Activated T-cell treated with anti-CD3 and anti-CD28 coated beads for 48 hours (primary cell): ENCODE measurements around the gene EP400.
A peak's percentile ranks its signal among the peaks of the same experiment; 100 is the strongest.
"Not testable (repeated sequence)": the region's sequence is repeated elsewhere in the genome, so short reads cannot be mapped to it uniquely, and the experiment has no call there.

Source experiments
- DNase-seq: peaks from one replicate; pipeline ENCODE4 v3.0.0-alpha.2; 2020; ENCODE audit warnings: low read depth

The EP400 gene

DNA sequence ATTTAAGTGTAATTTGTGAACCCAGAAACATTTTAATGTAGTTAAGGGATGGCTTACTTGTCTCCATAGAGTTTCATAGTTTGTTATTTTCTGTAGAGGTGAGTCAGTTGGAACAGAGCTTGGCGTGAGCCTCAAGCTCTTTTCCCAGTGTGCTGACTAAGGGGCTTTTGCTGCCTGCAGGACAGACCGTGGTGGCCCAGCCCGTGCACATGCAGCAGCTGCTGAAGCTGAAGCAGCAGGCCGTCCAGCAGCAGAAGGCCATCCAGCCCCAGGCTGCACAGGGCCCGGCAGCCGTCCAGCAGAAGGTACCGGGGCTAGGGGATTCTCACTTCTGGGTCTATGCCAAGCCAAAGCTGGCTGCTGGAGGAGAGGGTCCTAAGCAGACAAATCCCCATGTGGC, 117.4 kb downstream of the EP400 start:
- no peak for DNase-seq

- no peak for DNase-seq
Observed at GRCh38 chr12:132068250-132068649, 118.5 kb downstream of the EP400 start.

GRCh38 chr12:132069336-132069985, 119.7 kb downstream of the EP400 start:
- DNase-seq, result no peak

GRCh38 chr12:132070298-132070697, 120.6 kb downstream of the EP400 start:
- no peak for DNase-seq

GRCh38 chr12:132071040-132071810, 121.5 kb downstream of the EP400 start:
- no peak for DNase-seq

DNA sequence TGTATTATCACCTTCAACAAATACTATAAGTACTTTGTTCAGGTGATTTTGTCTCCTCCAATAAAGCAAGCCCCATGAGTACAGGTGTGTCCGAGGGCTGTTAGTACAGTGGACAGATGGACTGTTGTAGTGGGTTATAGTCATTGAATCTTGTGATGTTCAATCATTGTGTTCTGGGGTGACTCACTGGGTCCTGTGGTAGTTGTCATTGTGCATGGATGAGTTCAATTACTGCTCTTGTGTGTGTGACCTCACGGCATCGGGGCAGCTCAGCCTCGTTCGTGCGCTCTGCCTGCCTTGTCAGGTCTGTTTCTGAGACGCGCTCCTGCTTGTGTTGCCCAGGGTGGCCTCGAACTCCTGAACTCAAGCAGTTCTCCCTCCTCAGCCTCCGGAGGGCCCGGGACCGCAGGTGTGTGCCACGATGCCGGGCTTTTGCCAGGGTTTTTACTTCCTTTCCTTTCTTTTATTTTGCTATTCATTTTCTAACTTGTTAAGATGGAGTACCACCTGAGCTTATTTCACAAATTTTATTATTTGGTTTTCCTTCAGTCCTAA, 122.2 kb downstream of the EP400 start:
- no peak for DNase-seq

DNA sequence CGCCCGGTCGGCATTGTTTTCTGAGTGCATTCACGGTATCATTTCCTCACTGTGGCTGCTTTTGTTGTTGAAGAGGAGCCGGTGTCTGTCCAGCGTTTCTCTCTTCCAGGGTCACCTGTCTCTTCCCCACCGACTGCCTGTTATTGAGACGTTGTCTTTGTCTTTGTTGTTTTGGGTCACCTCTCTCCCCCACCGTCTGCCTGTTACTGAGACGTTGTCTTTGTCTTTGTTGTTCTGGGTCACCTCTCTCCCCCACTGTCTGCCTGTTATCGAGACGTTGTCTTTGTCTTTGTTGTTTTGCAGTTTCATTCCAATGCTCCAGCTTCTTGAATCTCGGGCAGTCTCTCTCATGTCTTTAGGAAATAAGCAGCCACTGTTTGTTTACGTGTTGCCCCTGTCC, 124.5 kb downstream of the EP400 start:
- no peak for DNase-seq

GRCh38 chr12:132075026-132075713, 125.4 kb downstream of the EP400 start:
- no peak for DNase-seq

DNA sequence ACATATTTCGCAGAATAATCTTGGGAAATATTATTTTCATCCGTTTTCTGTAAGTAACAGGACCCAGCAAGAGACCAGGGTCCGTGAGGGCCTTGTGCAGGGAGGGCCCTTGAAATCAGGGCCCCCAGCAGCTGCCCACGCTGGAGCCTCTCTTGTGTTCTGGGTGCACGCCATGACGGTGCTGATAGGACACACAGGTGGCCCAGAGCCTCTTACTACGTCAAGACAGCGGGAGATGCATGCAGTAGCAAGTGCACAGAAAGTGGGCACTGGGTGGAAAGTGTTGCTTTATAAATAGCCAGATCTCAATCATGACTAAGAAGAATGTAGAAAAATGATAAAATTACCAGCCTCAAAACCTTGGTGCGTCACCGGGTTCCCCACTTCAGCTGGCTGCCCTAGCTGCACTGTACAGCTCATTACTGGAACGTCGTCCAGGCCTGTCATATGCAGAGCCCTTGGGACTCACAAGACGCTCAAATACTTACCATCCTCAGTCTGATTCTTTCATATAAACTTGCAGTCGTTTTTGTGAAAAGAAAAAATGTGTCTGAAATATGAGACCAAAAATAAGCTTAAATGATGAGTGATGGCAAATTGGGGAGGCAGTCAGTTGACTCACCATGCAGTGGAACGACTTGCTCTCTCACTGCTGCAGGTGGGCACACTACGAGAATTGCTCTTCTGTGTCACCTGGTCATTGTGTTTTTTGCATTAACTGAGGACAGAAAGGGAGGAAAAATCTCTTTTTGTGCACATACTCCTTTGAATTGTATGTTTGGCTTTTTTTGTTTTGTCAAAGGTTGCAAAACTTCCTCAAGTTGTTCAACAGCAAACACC, 126.2 kb downstream of the EP400 start:
- DNase-seq, result no peak

GRCh38 chr12:132076711-132077110, 127.0 kb downstream of the EP400 start:
- no peak for DNase-seq

DNA sequence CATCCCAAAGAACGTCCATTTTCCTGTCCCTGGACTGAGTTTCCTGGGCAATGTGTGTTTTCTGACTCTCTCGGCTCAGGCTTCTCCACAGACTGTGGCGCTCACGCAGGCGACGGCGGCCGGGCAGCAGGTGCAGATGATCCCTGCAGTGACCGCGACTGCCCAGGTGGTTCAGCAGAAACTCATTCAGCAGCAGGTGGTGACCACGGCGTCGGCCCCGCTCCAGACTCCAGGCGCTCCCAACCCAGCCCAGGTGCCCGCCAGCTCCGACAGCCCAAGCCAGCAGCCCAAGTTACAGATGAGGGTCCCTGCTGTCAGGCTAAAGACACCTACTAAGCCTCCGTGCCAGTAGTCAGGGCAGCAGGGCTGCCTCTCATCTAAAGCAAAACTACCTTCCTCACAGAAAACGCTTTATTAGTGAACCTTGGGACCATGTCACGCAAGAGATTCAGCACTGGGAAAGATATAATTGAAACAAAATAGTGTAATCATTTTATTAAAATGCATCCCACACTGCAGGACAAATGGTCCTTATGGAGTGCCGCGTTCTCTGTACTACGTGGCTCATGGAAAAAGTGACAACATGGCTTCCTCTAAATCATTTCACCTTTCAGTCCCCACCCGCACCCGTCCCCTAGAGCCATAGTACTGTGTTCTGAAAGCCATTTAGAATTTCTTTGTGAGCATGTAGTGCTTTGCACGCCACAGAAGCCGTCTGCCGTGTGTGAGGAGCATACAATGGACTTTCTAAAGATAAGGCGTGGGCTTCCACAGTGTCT, 127.8 kb downstream of the EP400 start:
- no peak for DNase-seq

DNA sequence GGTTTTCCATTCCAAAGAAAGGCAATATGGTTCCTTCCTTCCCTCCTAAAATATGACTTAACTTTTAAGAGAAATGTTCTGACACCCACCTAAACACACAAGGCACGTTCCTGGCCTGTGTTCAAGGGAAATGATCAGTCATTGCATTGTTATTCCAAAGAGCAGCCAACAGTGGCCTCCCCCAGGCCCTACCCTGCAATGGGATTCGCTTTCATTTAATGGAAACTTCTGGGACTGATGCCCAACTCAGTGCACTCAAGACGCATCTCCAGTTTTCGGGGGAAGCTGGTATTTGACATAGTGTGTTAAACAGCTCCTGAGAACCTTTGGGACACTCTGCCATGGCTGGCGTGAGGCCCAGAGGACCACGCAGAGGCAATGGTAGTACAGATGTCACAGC, 128.4 kb downstream of the EP400 start:
- no peak for DNase-seq

- DNase-seq, result no peak
Observed at GRCh38 chr12:132079200-132079599, 129.5 kb downstream of the EP400 start.

DNA sequence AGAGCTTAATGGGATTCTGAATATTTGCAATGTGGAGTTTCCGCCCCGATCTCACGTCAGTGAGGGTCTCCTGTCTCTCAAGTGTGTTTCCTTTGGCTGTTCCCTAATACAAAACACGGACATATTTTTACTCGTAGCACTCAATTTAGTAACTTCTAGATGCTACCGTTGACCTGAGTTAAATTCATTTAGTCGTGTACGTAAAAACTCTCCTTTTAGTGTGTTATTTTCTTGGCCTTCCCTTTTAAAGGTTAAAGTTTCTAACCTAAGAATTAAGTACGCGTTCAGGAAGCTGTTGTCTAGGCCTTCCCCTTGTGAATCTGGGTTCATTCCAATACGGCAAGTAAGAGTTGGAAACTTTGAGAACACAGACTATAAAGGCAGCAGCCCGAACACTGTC, 130.0 kb downstream of the EP400 start:
- no peak for DNase-seq

DNA sequence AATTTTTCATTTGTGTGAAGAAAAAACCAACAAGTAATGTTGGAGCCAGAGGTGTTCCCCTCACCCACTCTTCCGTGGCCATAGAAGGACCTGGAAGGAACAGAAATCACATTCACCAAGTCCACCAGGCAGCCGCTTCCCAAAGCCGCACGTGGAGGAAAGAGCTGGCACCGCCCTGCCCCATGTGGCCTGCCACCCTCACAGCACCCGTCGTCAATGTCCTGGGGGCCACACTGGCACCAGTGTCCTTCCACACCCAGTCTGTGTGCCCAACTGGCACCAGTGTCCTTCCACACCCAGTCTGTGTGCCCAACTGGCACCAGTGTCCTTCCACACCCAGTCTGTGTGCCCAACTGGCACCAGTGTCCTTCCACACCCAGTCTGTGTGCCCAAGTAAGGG, 130.8 kb downstream of the EP400 start:
- not testable (repeated sequence) for DNase-seq

- no peak for DNase-seq
Observed at GRCh38 chr12:132081423-132081822, 131.7 kb downstream of the EP400 start.

DNA sequence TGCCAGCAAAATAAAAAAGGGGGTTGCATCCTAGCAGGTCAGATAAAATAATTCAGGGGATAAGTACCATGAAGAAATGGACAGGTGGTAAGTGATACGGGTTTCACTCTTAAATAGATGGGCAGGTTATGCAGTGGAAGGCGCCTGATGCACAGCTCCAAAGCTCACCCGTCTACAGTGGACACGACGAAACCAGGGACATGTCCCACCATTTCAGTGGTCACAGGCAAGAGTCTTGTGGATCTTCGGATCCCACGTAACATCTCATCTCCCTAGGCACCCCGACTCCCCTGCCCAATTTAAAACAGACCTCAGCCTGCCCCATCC, 133.8 kb downstream of the EP400 start:
- DNase-seq, result no peak

- DNase-seq, result peak; percentile 89
Observed at GRCh38 chr12:132083941-132084620, 134.3 kb downstream of the EP400 start.

DNA sequence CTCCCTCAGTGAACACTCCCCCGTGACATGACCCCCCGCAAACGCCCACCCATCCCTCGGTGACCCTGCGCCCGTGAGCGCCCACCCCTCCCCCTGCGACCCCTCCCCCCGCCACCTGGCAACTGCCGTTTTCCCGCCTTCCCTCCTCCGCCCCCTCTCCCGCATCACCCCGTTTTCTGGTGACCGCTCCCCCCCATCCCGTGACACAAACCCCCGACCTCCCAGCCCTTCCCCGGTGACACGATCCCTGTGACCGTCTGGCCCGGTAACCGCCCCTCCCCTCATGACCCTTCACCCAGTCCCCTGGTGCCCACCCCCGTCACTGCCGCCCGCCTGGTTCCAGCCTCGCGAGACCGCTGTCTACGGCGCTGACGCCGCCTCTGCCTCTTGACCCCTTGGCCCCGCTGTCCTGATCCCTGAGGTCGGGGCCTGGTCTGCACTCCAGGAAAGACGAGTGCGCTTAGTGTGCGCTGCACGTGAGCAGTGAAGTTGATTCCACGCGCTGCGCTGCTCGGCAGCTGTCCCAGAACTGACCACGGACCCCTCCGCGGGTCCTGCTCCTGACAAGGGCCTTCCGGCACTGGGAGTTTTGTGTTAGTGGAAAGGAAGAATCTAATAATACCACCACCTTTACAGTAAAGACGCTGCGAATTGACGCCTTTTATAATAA, 135.0 kb downstream of the EP400 start:
- peak; percentile 50 for DNase-seq

- no peak for DNase-seq
Observed at GRCh38 chr12:132085291-132085635, 135.5 kb downstream of the EP400 start.
